Hepatic stellate cell (primary cell): Measurements from ENCODE around the gene LRRC34.

Experiments
- DNase-seq: peaks from one replicate; pipeline ENCODE4 v3.0.0; 2011; ENCODE audit warnings: low spot score

LRRC34 gene

DNA sequence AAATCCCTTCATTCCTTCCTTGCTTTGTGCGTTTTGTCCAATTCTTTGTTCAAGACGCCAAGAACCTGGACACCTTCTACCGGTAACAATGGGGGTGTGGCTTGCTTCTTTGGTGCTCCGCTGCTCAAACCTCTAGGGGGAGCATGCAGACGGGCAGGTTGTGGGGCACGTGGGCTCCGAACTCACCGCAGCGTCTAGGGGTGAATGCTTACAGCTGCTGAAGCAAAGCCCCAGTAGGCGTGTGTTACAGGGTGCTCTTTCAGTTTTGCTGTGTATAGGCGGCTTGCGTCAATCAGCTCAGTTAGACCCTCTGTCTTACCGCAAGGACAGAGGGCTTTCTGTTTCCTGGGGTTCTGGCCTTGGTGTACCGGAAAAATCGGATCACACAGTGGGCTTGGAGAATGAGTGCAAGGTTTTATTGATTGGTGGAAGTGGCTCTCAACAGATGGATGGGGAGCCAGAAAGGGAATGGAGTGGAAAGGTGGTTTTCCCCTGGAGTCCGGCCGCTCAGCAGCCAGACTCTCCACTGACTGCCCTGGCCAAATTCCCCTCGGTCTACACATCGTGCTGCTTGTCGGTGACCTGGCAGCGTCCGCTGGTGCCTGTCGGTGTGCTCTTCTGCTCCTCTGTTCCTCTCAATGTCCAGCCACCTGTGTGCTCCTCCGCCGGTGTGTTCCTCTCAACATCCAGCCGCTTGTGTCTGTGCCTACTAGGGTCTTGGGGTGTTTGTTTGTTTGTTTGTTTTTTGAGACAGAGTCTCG is 1.2 kb upstream of the LRRC34 start:
- DNase-seq, result no peak

DNA sequence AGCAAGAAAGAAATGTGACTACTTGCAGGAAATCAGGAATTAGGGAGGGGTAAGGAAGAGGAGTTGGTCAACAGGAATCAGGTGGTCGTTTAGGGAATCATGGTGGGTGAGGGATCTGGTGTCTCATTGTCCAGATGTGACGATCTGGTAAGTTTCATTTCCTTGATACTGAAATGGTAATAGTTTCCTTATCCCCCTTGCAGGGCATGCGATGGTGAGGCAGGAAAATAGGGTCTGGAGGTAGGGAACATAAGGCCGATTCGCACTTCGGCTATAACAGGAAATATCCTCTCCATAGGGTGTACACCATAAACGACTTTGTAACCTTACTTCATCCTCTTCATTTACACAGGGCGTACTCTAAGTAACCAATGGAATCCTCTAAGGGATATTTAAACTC is 574 bp upstream of the LRRC34 start:
- no peak for DNase-seq

- peak; percentile 53 for DNase-seq
Measured at GRCh38 chr3:169811631-169812331, 923 bp downstream of the LRRC34 start.

DNA sequence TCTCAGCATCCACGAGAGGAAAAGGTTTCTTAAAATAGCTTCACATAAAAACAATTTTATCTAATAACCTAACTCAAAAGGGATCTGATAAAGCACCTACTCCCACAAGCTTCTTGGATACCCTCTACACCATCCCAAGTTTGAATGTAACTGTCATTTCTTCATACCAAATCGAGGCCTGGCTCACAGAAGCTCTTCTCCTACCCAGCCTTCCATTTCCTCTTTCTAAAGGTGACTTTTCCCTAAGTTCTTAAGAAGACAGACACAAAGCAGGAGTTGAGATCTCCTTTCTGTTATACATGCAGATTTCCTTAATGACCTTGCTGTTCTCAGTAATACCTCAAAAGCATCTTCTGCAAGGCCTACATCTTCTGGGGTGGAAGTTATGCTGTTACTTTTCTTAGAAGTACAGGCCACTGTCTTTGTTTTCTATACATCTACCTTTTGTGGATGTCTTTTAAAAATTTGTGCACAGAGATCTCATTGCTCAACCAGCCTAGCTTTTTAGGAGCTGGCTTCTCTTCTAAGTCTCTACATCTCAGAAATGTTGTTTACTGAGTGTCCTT is 3.4 kb downstream of the LRRC34 start:
- no peak for DNase-seq

DNA sequence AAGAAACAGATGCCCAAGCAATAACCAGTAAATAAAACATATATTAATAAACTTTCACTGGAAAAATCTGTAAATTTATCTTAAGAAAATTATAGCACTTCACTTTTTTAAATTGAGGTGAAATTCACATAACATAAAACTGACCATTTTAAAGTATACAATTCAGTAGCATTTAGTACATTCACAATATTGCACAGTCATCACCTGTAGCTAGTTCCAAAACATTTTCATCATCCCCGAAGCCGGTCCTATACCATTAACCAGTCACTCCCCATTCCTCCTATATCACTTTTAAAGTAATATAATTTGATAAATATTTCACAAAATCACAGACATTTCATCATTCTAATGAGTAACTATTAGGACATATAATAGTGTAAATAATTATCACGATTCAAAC is 8.0 kb downstream of the LRRC34 start:
- DNase-seq, result no peak

- DNase-seq, result no peak
Measured at GRCh38 chr3:169792359-169792758, 20.3 kb downstream of the LRRC34 start.

GRCh38 chr3:169790687-169791429 is 21.8 kb downstream of the LRRC34 start:
- no peak for DNase-seq

DNA sequence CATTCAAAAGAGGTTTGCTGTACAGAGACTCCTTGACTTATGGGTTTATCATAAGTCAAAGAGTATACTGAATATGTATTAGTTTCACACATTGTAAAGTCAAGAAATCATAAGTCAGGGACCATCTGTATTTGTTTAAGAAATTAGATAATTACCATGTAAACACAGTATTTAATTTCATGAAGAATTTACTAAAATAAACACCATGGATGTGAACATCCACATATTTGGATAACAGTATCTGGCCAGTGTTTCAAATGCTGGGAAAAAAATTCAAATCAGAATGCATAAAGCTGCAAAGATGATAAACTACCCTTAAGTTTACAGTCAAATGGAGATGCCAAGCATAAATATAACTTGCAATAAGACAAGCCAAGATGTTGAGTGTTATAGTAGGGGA is 22.5 kb downstream of the LRRC34 start:
- no peak for DNase-seq

GRCh38 chr3:169787791-169788190 is 24.9 kb downstream of the LRRC34 start:
- no peak for DNase-seq

GRCh38 chr3:169787120-169787519 is 25.6 kb downstream of the LRRC34 start:
- DNase-seq, result no peak

DNA sequence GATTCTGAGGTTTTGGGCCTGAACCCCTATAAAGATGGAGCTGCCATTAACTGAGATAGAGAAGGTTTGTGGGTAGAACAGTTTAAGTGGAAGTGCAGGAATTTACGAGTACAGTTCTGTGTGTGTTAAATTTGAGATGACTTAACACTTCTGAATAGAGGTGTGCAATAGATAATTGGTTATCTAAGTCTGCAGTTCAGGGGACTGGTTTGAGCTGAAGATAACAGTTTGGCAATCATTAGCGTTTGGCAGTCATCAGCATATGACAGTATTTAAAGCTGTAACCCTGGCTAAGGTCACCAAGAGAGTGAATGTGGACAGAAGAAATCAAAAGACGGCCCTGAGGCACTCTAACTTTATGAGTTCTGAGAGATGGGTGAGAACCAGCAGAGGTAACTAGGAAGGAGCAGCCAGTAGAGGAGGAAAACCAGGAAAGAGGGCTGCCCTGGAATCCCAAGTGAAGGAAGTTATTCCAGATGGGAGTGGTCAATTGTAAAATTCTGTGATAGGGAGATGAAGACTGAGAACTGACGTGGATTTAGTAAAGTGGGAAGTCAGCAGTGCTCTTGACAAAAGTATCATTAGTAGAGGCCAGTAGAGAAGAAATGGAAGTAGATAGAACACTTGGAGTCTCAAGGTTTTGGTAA is 31.4 kb downstream of the LRRC34 start:
- DNase-seq, result no peak

GRCh38 chr3:169780742-169781141 is 32.0 kb downstream of the LRRC34 start:
- DNase-seq, result no peak

DNA sequence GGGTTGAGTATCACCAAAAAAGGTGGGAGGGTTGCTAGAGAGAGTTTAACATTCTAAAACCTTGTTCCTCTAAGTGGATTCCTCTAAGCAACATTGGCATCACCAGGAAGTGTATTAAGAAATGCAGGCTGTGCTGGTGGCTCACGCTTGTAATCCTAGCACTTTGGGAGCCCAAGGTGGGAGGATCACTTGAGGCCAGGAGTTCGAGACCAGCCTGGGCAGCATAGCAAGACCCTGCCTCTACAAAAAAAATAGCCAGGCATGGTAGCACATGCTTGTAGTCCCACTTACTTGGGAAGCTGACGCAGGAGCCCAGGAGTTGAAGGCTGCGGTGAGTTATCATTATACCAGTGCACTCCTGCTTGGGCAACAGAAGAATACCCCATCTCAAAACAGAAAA is 34.9 kb downstream of the LRRC34 start:
- DNase-seq, result no peak

- DNase-seq, result no peak
Measured at GRCh38 chr3:169774186-169774585, 38.5 kb downstream of the LRRC34 start.

DNA sequence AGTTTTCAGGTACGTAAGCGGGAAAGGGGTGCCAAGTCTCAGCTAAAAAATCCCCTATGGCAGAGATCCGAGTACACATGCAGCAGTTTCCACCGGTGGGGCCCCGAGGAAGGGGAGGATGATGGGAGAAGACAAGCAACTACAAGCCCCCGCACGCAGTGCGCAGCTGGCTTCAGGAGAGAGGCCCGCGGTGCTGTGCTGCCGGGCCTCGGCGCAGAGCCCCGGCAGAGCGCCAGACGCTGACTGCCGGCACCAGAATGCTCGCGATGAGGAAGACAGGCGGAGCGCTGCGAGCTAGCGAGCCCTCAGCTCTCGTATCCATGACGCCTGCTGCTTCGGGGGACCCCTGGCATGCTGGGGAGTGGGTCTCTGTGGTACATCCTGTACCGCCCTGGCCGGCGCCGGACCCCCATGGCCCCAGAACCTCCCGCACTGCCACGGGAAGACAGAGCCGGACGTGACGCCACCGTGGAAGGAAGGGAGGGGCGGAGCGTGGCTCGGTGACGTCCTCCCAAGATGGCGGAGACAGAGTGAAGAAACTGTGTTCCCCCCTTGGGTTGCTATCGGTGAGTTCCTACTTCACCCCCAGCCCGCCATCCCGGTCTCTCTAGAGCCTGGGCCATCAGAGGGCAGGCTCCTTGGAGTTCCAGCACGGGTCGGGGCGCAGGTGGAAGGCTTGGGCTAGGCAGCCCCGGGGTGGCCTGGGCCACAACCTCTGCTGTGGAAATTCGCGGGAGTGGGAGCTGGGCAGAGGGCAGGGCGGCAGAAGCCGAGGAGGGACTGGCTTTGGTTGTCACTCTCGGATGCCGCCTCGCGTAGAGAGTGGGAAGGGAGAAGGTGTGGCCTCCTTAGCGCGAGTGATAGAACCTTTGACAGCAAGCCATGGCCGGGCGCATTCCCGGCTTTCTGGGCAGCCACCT is 39.5 kb downstream of the LRRC34 start, which contains the start of gene MYNN:
TSS of gene MYNN (plus strand) at position 500 of the 920 bp plus-strand sequence. CDS start 900 bp downstream, outside the sequence.
- peak; percentile 76 for DNase-seq

DNA sequence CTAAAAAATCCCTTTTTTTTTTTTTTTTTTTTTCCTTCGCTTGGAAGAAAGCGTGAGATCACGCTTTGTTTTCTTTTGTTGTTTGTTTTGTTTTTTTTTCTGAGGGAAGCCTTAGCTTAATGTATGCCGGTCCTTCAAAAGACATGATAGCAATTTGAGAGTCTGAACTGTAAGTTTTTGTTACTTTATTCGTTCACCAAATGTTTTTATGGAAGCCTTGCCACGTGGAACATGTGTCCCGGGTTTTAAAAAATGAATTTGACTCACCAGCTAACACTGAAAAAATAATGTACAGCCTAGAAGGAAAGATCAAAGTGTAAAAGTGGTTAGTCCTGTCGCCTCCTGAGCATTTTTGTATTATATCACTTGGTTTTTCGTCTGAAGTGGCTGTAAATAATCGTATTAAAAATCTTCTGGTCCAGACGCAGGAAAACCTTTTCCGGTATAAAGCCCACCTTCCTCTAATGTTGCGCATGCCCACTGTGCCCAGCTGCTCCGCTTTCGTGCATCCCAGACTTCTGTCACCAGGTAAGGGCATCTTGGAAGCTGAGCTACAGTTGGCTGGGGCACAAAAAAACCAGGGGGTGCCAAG is 40.3 kb downstream of the LRRC34 start:
- peak; percentile 55 for DNase-seq

DNA sequence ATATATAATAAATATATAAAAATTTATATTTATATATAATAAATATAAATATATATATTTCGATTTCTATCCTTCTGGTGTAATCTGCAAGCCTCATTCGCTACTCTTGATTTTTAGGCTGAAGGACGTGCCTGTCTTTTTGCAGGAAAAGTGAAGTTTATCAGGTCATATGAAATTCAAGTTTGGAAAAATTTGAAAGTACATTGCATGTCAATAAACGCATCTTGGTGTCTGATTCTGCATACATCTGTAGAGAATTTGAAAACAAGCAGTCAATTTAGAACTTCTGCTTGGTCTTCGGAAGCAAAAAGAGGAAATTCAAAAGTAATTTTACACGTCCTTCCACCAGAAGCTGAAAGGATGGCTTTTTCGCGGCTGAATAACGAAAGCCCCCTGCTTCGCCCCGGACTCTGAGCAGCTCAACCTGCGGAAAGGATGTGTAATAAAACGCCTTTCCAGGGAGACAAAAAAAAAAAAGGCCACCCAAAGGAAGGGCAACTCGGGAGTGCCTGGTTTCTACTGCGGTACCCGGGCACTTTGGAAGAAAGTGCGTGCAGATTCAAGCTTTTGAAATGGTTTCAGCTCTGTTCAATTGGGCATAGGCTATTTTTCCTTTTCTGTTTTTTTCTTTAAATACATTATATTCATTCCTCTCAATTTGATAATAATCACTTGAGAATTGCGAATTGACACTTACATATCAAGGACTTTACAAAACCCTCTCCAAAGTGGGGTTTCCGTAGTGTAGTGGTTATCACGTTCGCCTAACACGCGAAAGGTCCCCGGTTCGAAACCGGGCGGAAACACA is 41.0 kb downstream of the LRRC34 start:
- peak; percentile 17 for DNase-seq

- peak; percentile 44 for DNase-seq
Measured at GRCh38 chr3:169769287-169770181, 43.2 kb downstream of the LRRC34 start, which contains the start of gene ACTRT3. ACTRT3 (minus strand) TSS chr3:169769561; CDS start chr3:169769520, 41 bp downstream.
